GM15510 (cell line): ENCODE results near the gene ROBO1.

Experiments
- POLR2A ChIP-seq: IDR thresholded peaks from 3 replicates; pipeline ENCODE4 v1.6.1; 2011; ENCODE audit warnings: borderline replicate concordance; ENCODE audit not compliant: insufficient read length; ENCODE audit errors: extremely low read depth

ROBO1 gene

GRCh38 chr3:79139395-79140068 lies 628.3 kb downstream of the ROBO1 start:
- no peak for TF ChIP-seq POLR2A

- TF ChIP-seq POLR2A: no peak
These were observed 642.3 kb downstream of the ROBO1 start for GRCh38 chr3:79125313-79125984.

- TF ChIP-seq POLR2A: no peak
These were observed 652.3 kb downstream of the ROBO1 start for GRCh38 chr3:79115458-79115857.

- TF ChIP-seq POLR2A: no peak
These were observed 653.9 kb downstream of the ROBO1 start for GRCh38 chr3:79113876-79114275.

GRCh38 chr3:79111375-79112052 lies 656.3 kb downstream of the ROBO1 start:
- no peak for TF ChIP-seq POLR2A

GRCh38 chr3:79109754-79110153 lies 658.0 kb downstream of the ROBO1 start:
- no peak for TF ChIP-seq POLR2A

GRCh38 chr3:79103307-79103706 lies 664.5 kb downstream of the ROBO1 start:
- no peak for TF ChIP-seq POLR2A

- TF ChIP-seq POLR2A: no peak
These were observed 669.7 kb downstream of the ROBO1 start for GRCh38 chr3:79097964-79098660.

- TF ChIP-seq POLR2A: no peak
These were observed 673.1 kb downstream of the ROBO1 start for GRCh38 chr3:79094654-79095053.

GRCh38 chr3:79086514-79086913 lies 681.3 kb downstream of the ROBO1 start:
- TF ChIP-seq POLR2A: no peak

- no peak for TF ChIP-seq POLR2A
These were observed 682.6 kb downstream of the ROBO1 start for GRCh38 chr3:79085171-79085570.

- TF ChIP-seq POLR2A: no peak
These were observed 686.5 kb downstream of the ROBO1 start for GRCh38 chr3:79081335-79081734.

GRCh38 chr3:79074558-79074957 lies 693.2 kb downstream of the ROBO1 start:
- no peak for TF ChIP-seq POLR2A

- no peak for TF ChIP-seq POLR2A
These were observed 700.1 kb downstream of the ROBO1 start for GRCh38 chr3:79067734-79068133.

GRCh38 chr3:79066481-79066880 lies 701.3 kb downstream of the ROBO1 start:
- TF ChIP-seq POLR2A: no peak
